IMR-90 (cell line): ENCODE measurements around the gene CASKIN1. TPM values are rescaled to one million over a fixed set of nuclear protein-coding genes. Genes with fewer than 3 reads are reported as not detected.

Source experiments
- ATAC-seq: fragments of 200-7000 bp; cut with Tn5 transposase; 2 replicates; pipeline ENCODE4 v1.9.1; 2020; ENCODE audit warnings: low read depth, mild to moderate bottlenecking, moderate library complexity
- BruUV-seq: library from RNA; stranded (reverse); fragments of 400-500 nt; replicated peaks from 2 replicates; lab custom pipeline; 2021; lab: Mats Ljungman, UMichigan
- CTCF ChIA-PET: fragments of 300-600 bp; formaldehyde crosslinking; extraction: SDS; loops from one replicate; lab custom pipeline; 2021; ENCODE audit warnings: antibody characterized with exemption; lab: Yijun Ruan, JAX
- POLR2A ChIA-PET: fragments of 300-600 bp; sonication (Branson Sonifier 250); formaldehyde crosslinking; loops from one replicate; lab custom pipeline; 2022; ENCODE audit warnings: antibody characterized with exemption; ENCODE audit not compliant: unreplicated experiment; lab: Charles Lee
- DNase-seq: peaks from one replicate; pipeline ENCODE4 v3.0.0; 2013
- H2AFZ ChIP-seq: replicated peaks from 2 replicates; pipeline ENCODE3; 2013; ENCODE audit warnings: low read length, mild to moderate bottlenecking; ENCODE audit not compliant: poor library complexity
- H2AK5ac ChIP-seq: 2 replicates; pipeline ENCODE4 v1.6.1; 2013; ENCODE audit warnings: low read depth, low read length, inconsistent platforms
- H2AK9ac ChIP-seq: replicated peaks from 2 replicates; pipeline ENCODE3; 2013; ENCODE audit warnings: mild to moderate bottlenecking, low read depth, low read length, moderate library complexity; ENCODE audit not compliant: poor library complexity
- H2BK120ac ChIP-seq: 2 replicates; pipeline ENCODE4 v1.6.1; 2013; ENCODE audit warnings: low read depth, low read length, inconsistent platforms
- H2BK15ac ChIP-seq: 3 replicates; pipeline ENCODE4 v1.6.1; 2013; ENCODE audit warnings: low read depth, low read length, inconsistent platforms
- H2BK20ac ChIP-seq: 2 replicates; pipeline ENCODE4 v1.6.1; 2013; ENCODE audit warnings: low read depth, mild to moderate bottlenecking, inconsistent platforms, low read length, moderate library complexity
- H2BK5ac ChIP-seq: 2 replicates; pipeline ENCODE4 v1.6.1; 2013; ENCODE audit warnings: mild to moderate bottlenecking, low read depth, low read length, inconsistent platforms; ENCODE audit not compliant: poor library complexity, severe bottlenecking
- H3K14ac ChIP-seq: replicated peaks from 2 replicates; pipeline ENCODE4 v1.6.1; 2013; ENCODE audit warnings: low read depth, low read length, inconsistent platforms
- H3K18ac ChIP-seq: 2 replicates; pipeline ENCODE4 v1.6.1; 2013; ENCODE audit warnings: low read depth, low read length, control low read depth
- H3K23ac ChIP-seq: 2 replicates; pipeline ENCODE4 v1.6.1; 2013; ENCODE audit warnings: low read depth, low read length, inconsistent platforms
- H3K27ac ChIP-seq: 2 replicates; pipeline ENCODE4 v1.5.1; 2013; ENCODE audit warnings: mild to moderate bottlenecking, control low read depth, low read length; ENCODE audit not compliant: insufficient read depth
- H3K27me3 ChIP-seq: 2 replicates; pipeline ENCODE4 v1.6.1; 2013; ENCODE audit warnings: low read length; ENCODE audit not compliant: control insufficient read depth, insufficient read depth
- H3K36me3 ChIP-seq: 2 replicates; pipeline ENCODE4 v1.6.1; 2013; ENCODE audit warnings: low read length, mixed read lengths; ENCODE audit not compliant: control insufficient read depth, insufficient read depth
- H3K4ac ChIP-seq: 2 replicates; pipeline ENCODE4 v1.6.1; 2013; ENCODE audit warnings: low read depth, low read length, inconsistent platforms
- H3K4me1 ChIP-seq: 2 replicates; pipeline ENCODE4 v1.6.1; 2013; ENCODE audit warnings: low read length, mixed read lengths; ENCODE audit not compliant: control insufficient read depth, insufficient read depth
- H3K4me2 ChIP-seq: 2 replicates; pipeline ENCODE4 v1.6.1; 2013; ENCODE audit warnings: low read depth, mild to moderate bottlenecking, control low read depth, low read length, moderate library complexity
- H3K4me3 ChIP-seq: 2 replicates; pipeline ENCODE4 v1.5.1; 2013; ENCODE audit warnings: low read depth, mild to moderate bottlenecking, control low read depth, low read length, moderate library complexity; ENCODE audit not compliant: insufficient read depth
- H3K56ac ChIP-seq: 2 replicates; pipeline ENCODE4 v1.6.1; 2013; ENCODE audit warnings: low read length, inconsistent platforms; ENCODE audit not compliant: insufficient read depth; ENCODE audit errors: extremely low read depth
- H3K79me1 ChIP-seq, 2 experiments: 2 replicates each; pipeline ENCODE4 v1.6.1; 2013; ENCODE audit warnings: low read length in 2 of 2, inconsistent platforms in 1 of 2, low read depth in 1 of 2
- H3K9ac ChIP-seq: 2 replicates; pipeline ENCODE4 v1.6.1; 2013; ENCODE audit warnings: low read depth, low read length, control low read depth
- H3K9me1 ChIP-seq: 2 replicates; pipeline ENCODE4 v1.6.1; 2013; ENCODE audit warnings: low read length, inconsistent platforms; ENCODE audit not compliant: insufficient read depth
- H3K9me3 ChIP-seq: 2 replicates; pipeline ENCODE4 v1.6.1; 2013; ENCODE audit warnings: low read length; ENCODE audit not compliant: control insufficient read depth, insufficient read depth
- H4K20me1 ChIP-seq: 2 replicates; pipeline ENCODE4 v1.6.1; 2013; ENCODE audit warnings: low read length, inconsistent platforms; ENCODE audit not compliant: insufficient read depth
- H4K5ac ChIP-seq: 2 replicates; pipeline ENCODE4 v1.6.1; 2013; ENCODE audit warnings: mild to moderate bottlenecking, low read depth, low read length, control low read depth
- H4K8ac ChIP-seq, 2 experiments: 2 replicates each; pipeline ENCODE4 v1.6.1; 2013; ENCODE audit warnings: low read depth in 2 of 2, low read length in 2 of 2, control low read depth in 1 of 2, inconsistent platforms in 1 of 2
- H4K91ac ChIP-seq: 2 replicates; pipeline ENCODE4 v1.6.1; 2013; ENCODE audit warnings: low read depth, low read length, inconsistent platforms; ENCODE audit not compliant: insufficient read depth
- CEBPB ChIP-seq: IDR thresholded peaks from 2 replicates; pipeline ENCODE4 v1.6.1; 2012; ENCODE audit warnings: low read depth, low read length, improper control_type of control experiment
- CTCF ChIP-seq: conservative IDR thresholded peaks from 2 replicates; pipeline ENCODE4 v1.5.1; 2012; ENCODE audit warnings: mild to moderate bottlenecking, low read depth, low read length, improper control_type of control experiment
- FOS ChIP-seq: fragments of 150-350 bp; IDR thresholded peaks from 2 replicates; pipeline ENCODE4 v1.6.1; 2016; ENCODE audit warnings: low read depth, low read length
- MAFK ChIP-seq: IDR thresholded peaks from 2 replicates; pipeline ENCODE4 v1.6.1; 2012; ENCODE audit warnings: low read depth, low read length, improper control_type of control experiment
- MAZ ChIP-seq: IDR thresholded peaks from 2 replicates; pipeline ENCODE4 v1.6.1; 2012; ENCODE audit warnings: low read depth, mild to moderate bottlenecking, low read length, improper control_type of control experiment, moderate library complexity, borderline replicate concordance
- NFE2L2 ChIP-seq: fragments of 150-350 bp; IDR thresholded peaks from 2 replicates; pipeline ENCODE4 v1.6.1; 2016; ENCODE audit warnings: low read depth, mild to moderate bottlenecking, low read length
- RCOR1 ChIP-seq: IDR thresholded peaks from 2 replicates; pipeline ENCODE4 v1.6.1; 2012; ENCODE audit warnings: mild to moderate bottlenecking, low read length, improper control_type of control experiment; ENCODE audit not compliant: insufficient replicate concordance
- RFX5 ChIP-seq: IDR thresholded peaks from 2 replicates; pipeline ENCODE4 v1.8.0; 2012; ENCODE audit warnings: low read depth, mild to moderate bottlenecking, low read length, moderate library complexity
- USF2 ChIP-seq: fragments of 150-350 bp; IDR thresholded peaks from 2 replicates; pipeline ENCODE4 v1.6.1; 2017; ENCODE audit warnings: mild to moderate bottlenecking, antibody characterized with exemption, low read length, low read depth
- WGBS, 2 experiments: methylation state at CpG; one replicate each; pipeline versions ENCODE4 v1.1.5 to v1.1.7; 2013; ENCODE audit warnings: missing lambda C conversion rate in 2 of 2; ENCODE audit not compliant: insufficient read length in 1 of 2; ENCODE audit errors: extremely low coverage in 2 of 2; 5-methylcytosine and 5-hydroxymethylcytosine counted together
- dilution Hi-C: fragments of 300-500 bp; cut with HindIII; formaldehyde crosslinking; loops from one replicate; pipeline ENCODE4 v1.14.3; 2018; ENCODE audit warnings: low sequenced_read_pairs; ENCODE audit not compliant: unreplicated experiment
- in situ Hi-C: fragments of 300-500 bp; cut with MboI; formaldehyde crosslinking; loops from 3 replicates; pipeline ENCODE4 v1.14.3; 2019; ENCODE audit warnings: low sequenced_read_pairs, inconsistent platforms, mixed read lengths
- intact Hi-C: fragments of 100-400 bp; cut with micrococcal nuclease; formaldehyde crosslinking; loops from 2 replicates; pipeline ENCODE4 v1.10.0; 2022
- polyA plus RNA-seq, 3 experiments: library from polyadenylated mRNA; depleted of rRNA; stranded (reverse); fragments of >200 nt; gene quantifications; 2 replicates each; pipeline ENCODE4 v1.2.3, GENCODE V29; 2012; ENCODE audit warnings: low replicate concordance in 1 of 3
- total RNA-seq: library from RNA; depleted of rRNA; stranded (reverse); fragments of >200 nt; gene quantifications from 2 replicates; pipeline ENCODE4 v1.2.3, GENCODE V29; 2012
- TF ChIP-seq, protein P1 (sequence below): fragments of 150-350 bp; IDR thresholded peaks from 2 replicates; pipeline ENCODE4 v1.6.1; 2016; ENCODE audit warnings: low read depth, mild to moderate bottlenecking, low read length, moderate library complexity, borderline replicate concordance

The CASKIN1 gene
- total and polyA plus RNA-seq, 2 of the 4 experiments (the other 2 are of a cell fraction) = 0.05 TPM; not detected in 1

GRCh38 chr16:2142942-2143877 lies 53.2 kb downstream of the CASKIN1 start:
- intact Hi-C loops = loop anchor here (5.0 kb wide), 1 partner anchor 141 kb away; no protein-coding TSS in a partner anchor
- no TSS peak for BruUV-seq
- H3K36me3 ChIP-seq = no peaks in the 10 kb centered on the region
- H3K79me1 ChIP-seq = peaks cover 0 to 3% of the 10 kb centered on the region in 2 experiments; a peak in 1 of 4 replicates
- H3K27ac ChIP-seq = no peak overlapping the region
- ChIA-PET CTCF (interaction anchor here (0.6 to 0.7 kb wide), 2 partner anchors 11 to 121 kb away, joined by 3 read pairs; no protein-coding TSS in a partner anchor), POLR2A (no interaction called here)
- H3K4me1 ChIP-seq = peaks cover 5% of the 10 kb centered on the region
- TF ChIP-seq, protein P1, sequence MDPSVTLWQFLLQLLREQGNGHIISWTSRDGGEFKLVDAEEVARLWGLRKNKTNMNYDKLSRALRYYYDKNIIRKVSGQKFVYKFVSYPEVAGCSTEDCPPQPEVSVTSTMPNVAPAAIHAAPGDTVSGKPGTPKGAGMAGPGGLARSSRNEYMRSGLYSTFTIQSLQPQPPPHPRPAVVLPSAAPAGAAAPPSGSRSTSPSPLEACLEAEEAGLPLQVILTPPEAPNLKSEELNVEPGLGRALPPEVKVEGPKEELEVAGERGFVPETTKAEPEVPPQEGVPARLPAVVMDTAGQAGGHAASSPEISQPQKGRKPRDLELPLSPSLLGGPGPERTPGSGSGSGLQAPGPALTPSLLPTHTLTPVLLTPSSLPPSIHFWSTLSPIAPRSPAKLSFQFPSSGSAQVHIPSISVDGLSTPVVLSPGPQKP = no peak
- TF ChIP-seq RFX5 (no peak), FOS (no peak), CEBPB (no peak), RCOR1 (no peak), CTCF (no peak), USF2 (no peak), MAZ (no peak), NFE2L2 (no peak), MAFK (no peak)
- H2AK9ac ChIP-seq = no peak overlapping the region
- DNase-seq (no peak), ATAC-seq (no peak)
- no peak overlapping the region for H4K91ac ChIP-seq
- no peak overlapping the region for H3K4me3 ChIP-seq
- dilution Hi-C loops = no loop called here
- H3K18ac ChIP-seq = no peak overlapping the region
- no peaks in the 10 kb centered on the region for H3K9me3 ChIP-seq
- no peak overlapping the region for H3K4ac ChIP-seq
- H2AFZ ChIP-seq = no peak overlapping the region
- no peak overlapping the region for H2BK20ac ChIP-seq
- no peak overlapping the region for H3K4me2 ChIP-seq
- H4K20me1 ChIP-seq = peaks cover 7% of the 10 kb centered on the region
- H2BK120ac ChIP-seq = no peak overlapping the region
- H3K9ac ChIP-seq = no peak overlapping the region
- 68% methylated on average over 5 of the region's 31 CpGs; no CpG with 5 or more reads in 1 of the 2 experiments for WGBS, 2 experiments
- no peaks in the 10 kb centered on the region for H3K9me1 ChIP-seq
- no peak overlapping the region for H4K8ac ChIP-seq
- no peak overlapping the region for H2AK5ac ChIP-seq
- H3K14ac ChIP-seq = no peak overlapping the region
- H2BK15ac ChIP-seq = no peak overlapping the region
- in situ Hi-C loops = loop anchor here (5.0 kb wide), 1 partner anchor 121 kb away; no protein-coding TSS in a partner anchor
- H3K27me3 ChIP-seq = no peaks in the 10 kb centered on the region
- H2BK5ac ChIP-seq = no peak overlapping the region
- no peak overlapping the region for H4K5ac ChIP-seq
- no peak overlapping the region for H3K56ac ChIP-seq
- H3K23ac ChIP-seq = no peak overlapping the region
